ENCODE results near the gene ADGRV1.
"Not testable (repeated sequence)": the region's sequence is repeated elsewhere in the genome, so short reads cannot be mapped to it uniquely, and the experiment has no call there.

ADGRV1 gene

DNA sequence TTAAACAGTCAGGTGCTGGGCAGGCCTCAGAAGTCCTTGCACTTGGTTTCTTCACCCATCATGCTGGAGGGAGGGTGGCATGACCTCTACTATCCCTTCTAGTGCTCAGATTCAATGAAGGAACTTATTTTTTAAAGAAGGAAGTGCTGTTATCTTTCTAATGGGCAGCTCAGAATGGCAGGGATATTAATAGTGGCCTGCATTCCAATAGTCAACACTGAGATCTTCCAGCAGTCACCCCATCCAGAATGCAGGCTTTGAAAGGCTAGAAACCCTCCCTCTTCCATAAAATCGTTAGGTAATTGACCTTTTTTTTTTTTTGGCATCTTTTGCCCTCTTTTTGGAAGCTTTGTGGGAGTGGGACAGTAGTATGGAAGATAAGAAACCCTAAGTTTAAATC is 499.6 kb downstream of the ADGRV1 start:
- H3K27me3 Mint-ChIP-seq, result peaks cover 44% of the 10 kb centered on the region

DNA sequence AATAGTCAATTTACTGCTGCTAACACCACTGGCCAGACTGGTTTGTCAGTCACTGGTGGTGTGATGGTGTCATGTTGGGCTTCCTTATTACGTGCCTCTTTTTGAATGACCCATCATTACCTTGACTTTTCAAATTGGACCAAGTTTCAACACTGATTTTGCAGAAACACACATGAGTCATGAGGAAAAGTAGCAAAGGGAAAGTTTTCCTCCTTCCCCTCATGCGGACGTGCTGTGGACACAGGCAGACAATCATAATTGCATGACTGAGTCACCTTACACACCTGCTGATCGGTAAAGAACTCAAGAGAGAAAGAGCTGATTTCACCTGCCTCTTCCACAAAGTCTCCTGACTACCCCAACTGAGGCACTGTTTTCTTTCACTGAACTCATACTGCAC is 500.0 kb downstream of the ADGRV1 start:
- H3K27ac Mint-ChIP-seq, result no peak overlapping the region
- H3K9me3 Mint-ChIP-seq, result peaks cover 0 to 8% of the 10 kb centered on the region in 2 donors
- ATAC-seq, result no peak
- peaks cover 44% of the 10 kb centered on the region for H3K27me3 Mint-ChIP-seq
- H3K4me1 Mint-ChIP-seq, result peaks cover 50% of the 10 kb centered on the region
- H3K4me3 Mint-ChIP-seq, result no peak overlapping the region
- no peak for DNase-seq

More for the DNA sequence above, 499.6 kb downstream of the ADGRV1 start:
- Mint-ChIP-seq H3K27ac (no peak overlapping the region), H3K4me3 (no peak overlapping the region), H3K4me1 (peaks cover 47% of the 10 kb centered on the region), H3K9me3 (peaks cover 0 to 8% of the 10 kb centered on the region in 2 donors)
- ATAC-seq (no peak), DNase-seq (no peak)

GRCh38 chr5:91059409-91059808 is 500.8 kb downstream of the ADGRV1 start:
- Mint-ChIP-seq H3K9me3 (peaks cover 0 to 8% of the 10 kb centered on the region in 2 donors), H3K4me1 (peaks cover 50% of the 10 kb centered on the region), H3K4me3 (peak overlapping the region; percentile 22 to 30), H3K27me3 (peaks cover 43% of the 10 kb centered on the region), H3K27ac (no peak overlapping the region)
- ATAC-seq, result peak; percentile 96
- DNase-seq, result no peak

DNA sequence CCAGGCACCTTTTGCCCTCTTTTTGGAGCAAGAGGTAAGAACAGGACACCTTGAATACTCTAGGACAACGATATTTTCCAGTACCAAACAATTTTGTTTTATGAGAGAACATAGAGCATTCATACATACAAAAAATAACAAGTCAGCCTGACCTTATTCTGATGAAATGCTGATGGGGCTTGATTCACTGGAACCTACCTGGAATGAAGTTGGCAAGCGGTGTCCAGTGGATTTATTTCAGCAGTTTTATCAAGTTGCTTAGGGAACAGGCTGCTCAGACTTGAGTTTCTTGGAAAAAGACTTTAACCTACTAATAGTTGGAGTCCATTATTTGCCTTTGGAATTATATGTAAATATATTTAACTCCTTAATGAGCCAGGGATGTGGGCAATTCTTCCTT is 502.5 kb downstream of the ADGRV1 start:
- H3K9me3 Mint-ChIP-seq, result peaks cover 0 to 8% of the 10 kb centered on the region in 2 donors
- peaks cover 36% of the 10 kb centered on the region for H3K27me3 Mint-ChIP-seq
- peaks cover 50% of the 10 kb centered on the region for H3K4me1 Mint-ChIP-seq
- no peak for ATAC-seq
- H3K27ac Mint-ChIP-seq, result no peak overlapping the region
- H3K4me3 Mint-ChIP-seq, result no peak overlapping the region
- DNase-seq, result no peak

GRCh38 chr5:91061946-91062562 is 503.5 kb downstream of the ADGRV1 start:
- Mint-ChIP-seq H3K4me1 (peaks cover 50% of the 10 kb centered on the region), H3K4me3 (peak overlapping the region in 1 of 2 donors; percentile 24), H3K9me3 (peaks cover 0 to 8% of the 10 kb centered on the region in 2 donors), H3K27me3 (peaks cover 28% of the 10 kb centered on the region), H3K27ac (no peak overlapping the region)
- peak in 1 of 2 donors; percentile 12 for DNase-seq
- ATAC-seq, result peak; percentile 57

DNA sequence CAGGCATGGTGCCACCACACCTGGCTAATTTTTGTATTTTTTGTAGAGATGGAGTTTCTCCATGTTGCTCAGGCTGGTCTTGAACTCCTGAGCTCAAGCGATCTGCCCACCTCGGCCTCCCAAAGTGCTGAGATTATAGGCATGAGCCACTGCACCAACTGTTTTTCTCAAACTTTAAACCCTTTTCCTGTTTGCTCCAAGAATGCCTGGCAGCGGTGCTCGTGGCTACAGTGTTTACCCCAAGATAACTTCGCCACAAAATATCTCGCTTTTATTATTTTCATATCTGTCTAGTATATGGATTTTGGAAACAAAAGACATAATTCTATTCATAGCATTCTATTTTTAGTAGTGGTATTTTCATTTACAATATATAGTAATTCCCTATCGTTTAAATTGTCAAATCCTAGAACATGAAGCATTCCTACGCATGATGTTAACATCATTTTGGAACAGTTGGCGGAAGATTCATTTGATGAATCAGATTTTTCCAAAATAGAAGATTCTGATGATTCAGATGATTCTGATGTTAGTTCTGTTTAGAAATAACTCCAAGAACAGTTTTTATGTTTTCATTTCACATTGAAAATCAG is 504.6 kb downstream of the ADGRV1 start:
- not testable (repeated sequence) for H3K9me3 Mint-ChIP-seq, DNase-seq, H3K4me3 Mint-ChIP-seq, H3K27ac Mint-ChIP-seq, ATAC-seq
- peaks cover 50% of the 10 kb centered on the region for H3K4me1 Mint-ChIP-seq
- peaks cover 28% of the 10 kb centered on the region for H3K27me3 Mint-ChIP-seq

DNA sequence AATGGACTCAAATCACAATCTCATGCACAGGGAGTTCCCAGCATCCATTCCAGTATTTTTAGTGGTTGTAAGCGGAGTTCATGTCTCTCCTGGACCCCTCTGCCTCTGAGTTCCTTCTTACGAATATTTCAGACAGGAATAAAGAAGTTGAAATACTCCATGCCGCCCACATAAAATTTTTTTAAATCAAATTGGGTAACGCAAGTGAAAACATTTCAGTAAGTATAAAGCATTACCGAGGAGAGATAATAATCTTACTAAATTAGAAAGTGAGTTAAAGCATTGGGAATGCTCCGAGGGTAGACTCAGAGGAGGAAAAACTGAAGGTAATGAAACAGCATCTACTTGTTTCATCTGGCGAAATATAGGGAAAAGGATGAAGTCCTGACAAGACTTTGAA is 506.9 kb downstream of the ADGRV1 start:
- peaks cover 28% of the 10 kb centered on the region for H3K27me3 Mint-ChIP-seq
- no peak overlapping the region for H3K4me3 Mint-ChIP-seq
- peaks cover 28% of the 10 kb centered on the region for H3K4me1 Mint-ChIP-seq

GRCh38 chr5:91069364-91069763 is 510.8 kb downstream of the ADGRV1 start:
- no peak for ATAC-seq
- Mint-ChIP-seq H3K4me3 (no peak overlapping the region), H3K27ac (no peak overlapping the region), H3K27me3 (no peaks in the 10 kb centered on the region), H3K9me3 (no peaks in the 10 kb centered on the region), H3K4me1 (no peaks in the 10 kb centered on the region)
- no peak for DNase-seq

More for the DNA sequence above, 506.9 kb downstream of the ADGRV1 start:
- ATAC-seq, result no peak
- Mint-ChIP-seq H3K27ac (no peak overlapping the region), H3K9me3 (no peaks in the 10 kb centered on the region)
- DNase-seq, result no peak

DNA sequence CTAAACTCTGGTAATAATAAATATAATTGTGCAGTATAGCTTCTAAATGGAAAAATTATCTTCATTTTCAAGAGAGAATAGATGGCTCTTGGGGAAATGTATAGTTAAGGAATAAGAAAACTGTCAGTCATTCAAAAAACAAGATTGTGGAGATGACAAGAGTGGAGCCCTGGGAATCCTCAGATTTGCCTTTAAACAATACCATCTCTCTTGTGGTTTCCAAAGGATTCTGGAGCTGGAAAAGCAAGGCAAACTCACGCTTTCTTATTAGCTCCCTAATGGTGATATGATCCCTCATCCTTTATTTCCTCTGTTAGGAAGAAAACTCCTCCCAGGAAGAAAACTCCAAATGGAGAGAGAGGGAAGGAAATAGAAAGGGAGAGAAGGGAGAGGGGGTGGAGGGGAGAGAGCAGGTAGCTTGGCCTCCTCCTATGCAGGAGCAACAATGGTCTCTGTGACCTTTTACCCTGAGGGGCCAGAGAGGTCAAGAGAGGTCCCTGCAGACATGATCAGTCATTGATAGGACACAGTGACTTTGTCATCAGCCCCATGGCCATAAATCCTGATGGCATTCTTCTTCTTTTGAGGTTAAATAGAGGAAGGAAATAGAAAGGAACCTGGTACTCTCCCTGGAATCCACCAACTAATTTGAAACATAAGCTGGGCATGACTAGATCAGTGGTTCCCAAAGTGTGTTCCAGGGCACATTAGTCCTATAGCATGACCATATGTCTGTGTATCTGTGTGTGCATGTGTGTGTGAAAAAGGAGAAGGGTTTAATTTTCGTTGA is 512.4 kb downstream of the ADGRV1 start:
- no peaks in the 10 kb centered on the region for H3K9me3 Mint-ChIP-seq
- DNase-seq, result no peak
- no peak overlapping the region for H3K4me3 Mint-ChIP-seq
- no peaks in the 10 kb centered on the region for H3K4me1 Mint-ChIP-seq
- no peak overlapping the region for H3K27ac Mint-ChIP-seq
- no peaks in the 10 kb centered on the region for H3K27me3 Mint-ChIP-seq
- no peak for ATAC-seq

- ATAC-seq (no peak), DNase-seq (no peak)
- no peaks in the 10 kb centered on the region for H3K9me3 Mint-ChIP-seq
Measured at GRCh38 chr5:91072881-91073280, 514.3 kb downstream of the ADGRV1 start.

GRCh38 chr5:91074615-91075014 is 516.0 kb downstream of the ADGRV1 start:
- no peaks in the 10 kb centered on the region for H3K9me3 Mint-ChIP-seq

More at GRCh38 chr5:91072881-91073280, 514.3 kb downstream of the ADGRV1 start:
- Mint-ChIP-seq H3K27ac (no peak overlapping the region), H3K4me3 (no peak overlapping the region), H3K27me3 (no peaks in the 10 kb centered on the region), H3K4me1 (no peaks in the 10 kb centered on the region)

GRCh38 chr5:91076138-91076537 is 517.5 kb downstream of the ADGRV1 start:
- peaks cover 6% of the 10 kb centered on the region for H3K4me1 Mint-ChIP-seq
- ATAC-seq (no peak), DNase-seq (no peak)
- no peaks in the 10 kb centered on the region for H3K27me3 Mint-ChIP-seq
- no peak overlapping the region for H3K27ac Mint-ChIP-seq
- H3K4me3 Mint-ChIP-seq, result no peak overlapping the region
- no peaks in the 10 kb centered on the region for H3K9me3 Mint-ChIP-seq

More at GRCh38 chr5:91074615-91075014, 516.0 kb downstream of the ADGRV1 start:
- DNase-seq, result no peak
- no peaks in the 10 kb centered on the region for H3K27me3 Mint-ChIP-seq
- no peak overlapping the region for H3K27ac Mint-ChIP-seq
- H3K4me1 Mint-ChIP-seq, result peaks cover 6% of the 10 kb centered on the region
- H3K4me3 Mint-ChIP-seq, result no peak overlapping the region
- no peak for ATAC-seq

GRCh38 chr5:91077623-91078022 is 519.0 kb downstream of the ADGRV1 start:
- ATAC-seq, result no peak
- DNase-seq, result no peak
- Mint-ChIP-seq H3K27me3 (no peaks in the 10 kb centered on the region), H3K4me1 (peaks cover 6% of the 10 kb centered on the region), H3K27ac (no peak overlapping the region), H3K4me3 (no peak overlapping the region), H3K9me3 (no peaks in the 10 kb centered on the region)

DNA sequence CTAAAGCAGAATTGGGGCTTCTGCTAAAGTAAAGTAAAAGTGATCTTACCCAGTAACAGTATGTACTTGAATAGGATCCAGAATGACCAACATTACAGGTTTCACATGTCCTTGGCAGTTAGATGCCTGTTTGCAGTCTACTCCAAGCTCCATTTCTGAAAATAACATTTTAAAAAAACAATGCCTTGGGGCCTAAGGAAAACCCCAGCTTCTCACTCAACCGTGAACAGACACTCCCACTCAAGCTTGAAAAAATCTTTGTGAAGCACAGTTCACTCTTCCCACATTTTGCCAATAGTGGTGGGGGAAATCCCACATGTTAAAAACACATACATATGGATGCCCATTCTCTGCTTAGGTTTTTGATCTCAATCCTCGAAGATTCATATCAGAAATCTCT is 520.4 kb downstream of the ADGRV1 start:
- DNase-seq (no peak), ATAC-seq (no peak)
- peak overlapping the region in 1 of 2 donors; percentile 3 for H3K4me3 Mint-ChIP-seq
- H3K4me1 Mint-ChIP-seq, result peaks cover 6% of the 10 kb centered on the region
- no peaks in the 10 kb centered on the region for H3K27me3 Mint-ChIP-seq
- no peaks in the 10 kb centered on the region for H3K9me3 Mint-ChIP-seq
- H3K27ac Mint-ChIP-seq, result no peak overlapping the region

DNA sequence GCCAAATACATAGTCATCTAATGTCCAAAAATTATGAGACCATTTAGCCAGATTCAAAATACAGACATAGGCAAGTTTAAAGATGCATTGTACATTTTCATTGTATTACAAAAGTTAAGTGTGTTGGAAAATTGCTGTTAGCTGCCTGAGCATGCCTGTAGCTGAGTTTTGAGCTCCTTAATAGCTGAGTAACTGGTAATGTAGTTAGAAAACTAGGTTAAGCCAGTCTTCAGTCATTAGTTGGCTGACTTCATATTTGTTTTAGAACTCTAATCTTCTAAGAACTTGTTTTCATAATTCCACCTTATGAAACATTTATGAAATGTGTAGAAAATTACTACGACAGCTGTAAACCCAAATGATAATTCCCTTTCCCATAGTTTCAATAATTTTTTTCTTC is 531.2 kb downstream of the ADGRV1 start:
- DNase-seq, result no peak
- ATAC-seq, result no peak
- Mint-ChIP-seq H3K27me3 (no peaks in the 10 kb centered on the region), H3K27ac (no peak overlapping the region), H3K9me3 (no peaks in the 10 kb centered on the region), H3K4me1 (peaks cover 10% of the 10 kb centered on the region), H3K4me3 (no peak overlapping the region)

GRCh38 chr5:91090995-91091394 is 532.4 kb downstream of the ADGRV1 start:
- peaks cover 10% of the 10 kb centered on the region for H3K4me1 Mint-ChIP-seq
- H3K9me3 Mint-ChIP-seq, result no peaks in the 10 kb centered on the region
- no peak overlapping the region for H3K27ac Mint-ChIP-seq
- ATAC-seq (no peak), DNase-seq (no peak)
- no peak overlapping the region for H3K4me3 Mint-ChIP-seq
- no peaks in the 10 kb centered on the region for H3K27me3 Mint-ChIP-seq
